ENCODE data around the gene TCERG1L. TPM values are rescaled to one million over a fixed set of nuclear protein-coding genes. Genes with fewer than 3 reads are reported as not detected.

TCERG1L gene
- total and polyA plus RNA-seq, 9 of the 15 experiments (the other 6 are each of a cell fraction or from before 2014, with no cell fraction given), result not detected

- TF ChIP-seq GATA2 (CRISPR knock-in tag; IDR thresholded peaks at IDR 0.05), result no peak
- no peak for TF ChIP-seq CREM (IDR thresholded peaks at IDR 0.05; ENCODE audit: low read depth)
- TF ChIP-seq ZNF232 (CRISPR knock-in tag; IDR thresholded peaks at IDR 0.05), result no peak
- TF ChIP-seq DDX20 (tag; IDR thresholded peaks at IDR 0.05; ENCODE audit: low read depth), result no peak
- ChIA-PET CTCF (ENCODE audit: low intra/inter-chr PET ratio) (no interaction called here), POLR2A (interaction anchor here (0.6 kb wide), 1 partner anchor 958 kb away, joined by 4 read pairs; no protein-coding TSS in a partner anchor)
- no peak overlapping the region for H3K4me2 ChIP-seq (ENCODE audit: insufficient read depth, low read length)
- intact Hi-C loops (cut with micrococcal nuclease) (no loop called here), in situ Hi-C loops (cut with MboI) (no loop called here)
- no peaks in the 10 kb centered on the region for H3K36me3 ChIP-seq (ENCODE audit: control insufficient read depth, insufficient read depth, low read length)
- ATAC-seq (no peak), FAIRE-seq (no peak), DNase-seq (ENCODE audit: extremely low read depth in 1 of 4, low spot score in 3 of 4) (no peak)
- no peaks in the 10 kb centered on the region for H3K9me1 ChIP-seq (ENCODE audit: control insufficient read depth, insufficient read depth, low read length)
- H3K9me3 ChIP-seq (replicated peaks; ENCODE audit: control insufficient read depth, insufficient read depth, low read depth, low read length), result no peaks in the 10 kb centered on the region
- no TSS peak for BruUV-seq (replicated peaks)
- H3K79me2 ChIP-seq (ENCODE audit: control insufficient read depth, insufficient read depth, low read length), result no peaks in the 10 kb centered on the region
- no peaks in the 10 kb centered on the region for H3K4me1 ChIP-seq (replicated peaks in 1 of 2; ENCODE audit: control insufficient read depth in 2 of 2, insufficient read depth in 2 of 2, low read length in 2 of 2)
- no peak overlapping the region for H3K27ac ChIP-seq (ENCODE audit: extremely low read depth, low read depth, low read length)
- peaks cover 0 to 43% of the 10 kb centered on the region in 2 experiments; a peak in 2 of 5 replicates for H3K27me3 ChIP-seq (ENCODE audit: control insufficient read depth in 2 of 2, insufficient read depth in 2 of 2, low read length in 2 of 2)
- 3% methylated on average over 4 of the region's 16 CpGs for WGBS (ENCODE audit: insufficient coverage, low coverage, missing lambda C conversion rate)
- no peak overlapping the region for H3K4me3 ChIP-seq
- no peak overlapping the region for H2AFZ ChIP-seq (ENCODE audit: low read depth, low read length)
- H4K20me1 ChIP-seq (replicated peaks; ENCODE audit: control insufficient read depth, insufficient read depth, low read length), result no peaks in the 10 kb centered on the region; the same call in 1 of the 2 replicates
- H3K9ac ChIP-seq (ENCODE audit: insufficient read depth in 1 of 2, low read depth in 2 of 2, low read length in 2 of 2), result no peak overlapping the region
These were observed 88.5 kb downstream of the TCERG1L start for GRCh38 chr10:131222986-131223385.

GRCh38 chr10:131221632-131222277 lies 89.8 kb downstream of the TCERG1L start:
- Histone ChIP-seq H2AFZ (ENCODE audit: low read depth, low read length) (no peak overlapping the region), H3K9ac (ENCODE audit: insufficient read depth in 1 of 2, low read depth in 2 of 2, low read length in 2 of 2) (no peak overlapping the region), H3K4me2 (ENCODE audit: insufficient read depth, low read length) (no peak overlapping the region), H3K27me3 (ENCODE audit: control insufficient read depth in 2 of 2, insufficient read depth in 2 of 2, low read length in 2 of 2) (peaks cover 0 to 35% of the 10 kb centered on the region in 2 experiments; a peak in 2 of 5 replicates), H3K9me3 (replicated peaks; ENCODE audit: control insufficient read depth, insufficient read depth, low read depth, low read length) (no peaks in the 10 kb centered on the region), H3K4me3 (no peak overlapping the region), H4K20me1 (replicated peaks; ENCODE audit: control insufficient read depth, insufficient read depth, low read length) (no peaks in the 10 kb centered on the region; the same call in 1 of the 2 replicates), H3K36me3 (ENCODE audit: control insufficient read depth, insufficient read depth, low read length) (no peaks in the 10 kb centered on the region), H3K27ac (ENCODE audit: extremely low read depth, low read depth, low read length) (no peak overlapping the region), H3K4me1 (replicated peaks in 1 of 2; ENCODE audit: control insufficient read depth in 2 of 2, insufficient read depth in 2 of 2, low read length in 2 of 2) (no peaks in the 10 kb centered on the region), H3K79me2 (ENCODE audit: control insufficient read depth, insufficient read depth, low read length) (no peaks in the 10 kb centered on the region), H3K9me1 (ENCODE audit: control insufficient read depth, insufficient read depth, low read length) (no peaks in the 10 kb centered on the region)
- intact Hi-C loops (cut with micrococcal nuclease) (no loop called here), in situ Hi-C loops (cut with MboI) (no loop called here)
- CTCF ChIA-PET (ENCODE audit: low intra/inter-chr PET ratio), result no interaction called here
- no peak for FAIRE-seq
- BruUV-seq (replicated peaks), result no TSS peak
- ATAC-seq, result no peak
- POLR2A ChIA-PET, result no interaction called here
- WGBS (ENCODE audit: insufficient coverage, low coverage, missing lambda C conversion rate), result under 1% methylated on average over 15 of the region's 23 CpGs
- no peak for DNase-seq (ENCODE audit: extremely low read depth in 1 of 4, low spot score in 3 of 4)
- TF ChIP-seq ZZZ3 (IDR thresholded peaks at IDR 0.05) (no peak), BACH1 (tag; IDR thresholded peaks at IDR 0.05) (no peak), ZNF134 (CRISPR knock-in tag; conservative IDR thresholded peaks at IDR 0.05) (no peak), FOXA1 (IDR thresholded peaks at IDR 0.05; ENCODE audit: borderline replicate concordance) (no peak), KHSRP (IDR thresholded peaks at IDR 0.05) (no peak), ERF (CRISPR knock-in tag; IDR thresholded peaks at IDR 0.05) (no peak), KLF1 (tag; IDR thresholded peaks at IDR 0.05) (no peak), CEBPZ (IDR thresholded peaks at IDR 0.05; ENCODE audit: borderline replicate concordance, low read depth, low read length) (no peak), E2F3 (CRISPR knock-in tag; IDR thresholded peaks at IDR 0.05) (no peak), HNRNPL (IDR thresholded peaks at IDR 0.05; ENCODE audit: low read depth, low read length) (no peak), CBX3 (IDR thresholded peaks at IDR 0.05; ENCODE audit: borderline replicate concordance in 1 of 2, low read length in 2 of 2) (no peak), ZC3H8 (IDR thresholded peaks at IDR 0.05) (no peak)
